ENCODE data around the gene TRAPPC11. TPM values are rescaled to one million over a fixed set of nuclear protein-coding genes. Genes with fewer than 3 reads are reported as not detected.

Gene TRAPPC11
- total RNA-seq, 1 experiment from 2014 or later = 32.2 TPM

GRCh38 chr4:183691006-183691405, 31.9 kb downstream of the TRAPPC11 start:
- no peak overlapping the region for H3K9ac ChIP-seq (ENCODE audit: extremely low read depth, insufficient read length, low read length)
- H3K14ac ChIP-seq (ENCODE audit: insufficient read depth, low read length) = no peak overlapping the region
- DNase-seq = no peak
- no peak overlapping the region for H3K4me2 ChIP-seq (ENCODE audit: insufficient read depth, insufficient read length, low read length)
- no peak overlapping the region for H3K4ac ChIP-seq (ENCODE audit: low read depth, low read length)
- no peaks in the 10 kb centered on the region for H3K23me2 ChIP-seq (ENCODE audit: insufficient read length, low read depth, low read length, poor library complexity, severe bottlenecking)
- H3K4me1 ChIP-seq (ENCODE audit: insufficient read depth, low read length) = no peaks in the 10 kb centered on the region
- Mint-ChIP-seq H3K36me3 (ENCODE audit: insufficient read depth in 1 of 3, low read depth in 3 of 3) (peaks cover 16 to 67% (median 56%) of the 10 kb centered on the region in 3 experiments; a peak in 6 of 7 replicates), H3K27ac (no peak overlapping the region), H3K9me3 (no peaks in the 10 kb centered on the region), H3K27me3 (ENCODE audit: low read depth) (no peaks in the 10 kb centered on the region), H3K4me3 (no peak overlapping the region), H3K4me1 (no peaks in the 10 kb centered on the region)
- no peaks in the 10 kb centered on the region for H3K79me1 ChIP-seq (ENCODE audit: insufficient read depth, low read depth, low read length, poor library complexity, severe bottlenecking)
- no peak overlapping the region for H3K18ac ChIP-seq (ENCODE audit: insufficient read length, low read depth, low read length)
- H3K9me3 ChIP-seq (ENCODE audit: control insufficient read depth, low read depth, low read length) = no peaks in the 10 kb centered on the region
- H4K5ac ChIP-seq (ENCODE audit: insufficient read length, low read depth, low read length) = no peak overlapping the region
- H2AFZ ChIP-seq (ENCODE audit: low read length) = no peak overlapping the region
- H2BK20ac ChIP-seq (ENCODE audit: low read depth, low read length, poor library complexity, severe bottlenecking) = no peak overlapping the region
- no peak overlapping the region for H3K27ac ChIP-seq (ENCODE audit: insufficient read length, low read depth, low read length)
- no peak overlapping the region for H3K56ac ChIP-seq (ENCODE audit: insufficient read length, low read depth, low read length)
- no peak for TF ChIP-seq CTCF (conservative IDR thresholded peaks at IDR 0.05)
- no peak overlapping the region for H2BK5ac ChIP-seq (ENCODE audit: insufficient read length, low read length)
- H2BK120ac ChIP-seq (ENCODE audit: low read depth, low read length, poor library complexity, severe bottlenecking) = no peak overlapping the region
- no peak overlapping the region for H2BK12ac ChIP-seq (ENCODE audit: insufficient read length, low read depth, low read length)
- no peak overlapping the region for H4K8ac ChIP-seq (replicated peaks; ENCODE audit: insufficient read length, low read depth, low read length)
- H2BK15ac ChIP-seq (ENCODE audit: low read depth, low read length) = no peak overlapping the region
- no peaks in the 10 kb centered on the region for H4K20me1 ChIP-seq (ENCODE audit: control insufficient read depth, insufficient read depth, insufficient read length)
- no peaks in the 10 kb centered on the region for H3K27me3 ChIP-seq (ENCODE audit: insufficient read depth, low read length)
- H2AK5ac ChIP-seq (ENCODE audit: insufficient read length, low read length) = no peak overlapping the region
- H3T11ph ChIP-seq (ENCODE audit: low read length) = no peak overlapping the region
- no peaks in the 10 kb centered on the region for H3K79me2 ChIP-seq (ENCODE audit: insufficient read depth, low read length)
- no peak overlapping the region for H4K91ac ChIP-seq (ENCODE audit: insufficient read length, low read depth, low read length)
- H3K23ac ChIP-seq (ENCODE audit: insufficient read length, low read depth, low read length) = no peak overlapping the region

Measured in H9 (cell line).